ENCODE results near the gene MIPEP. TPM values are rescaled to one million over a fixed set of nuclear protein-coding genes. Genes with fewer than 3 reads are reported as not detected.

The MIPEP gene
- total RNA-seq, 1 experiment from 2014 or later, result 24.7 TPM

DNA sequence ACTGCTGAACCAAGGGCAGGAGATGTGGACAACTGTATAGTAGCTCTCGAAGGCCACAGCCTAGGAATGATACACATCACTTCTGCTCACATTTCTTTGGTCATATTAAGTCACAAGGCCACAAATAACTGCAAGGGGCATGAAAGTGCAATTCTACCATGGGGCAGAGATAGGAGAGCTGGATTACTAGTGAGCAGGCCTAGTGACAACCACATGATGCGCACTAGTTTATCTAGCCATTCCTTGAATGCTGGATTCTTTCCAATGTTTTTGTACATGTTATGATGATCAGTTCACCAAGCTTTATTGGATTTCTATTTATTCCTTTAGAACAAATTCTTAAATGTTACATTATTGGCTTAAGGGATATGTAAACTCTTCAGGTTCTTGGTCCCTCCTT, 100.7 kb downstream of the MIPEP start:
- Mint-ChIP-seq H3K27me3 (ENCODE audit: insufficient read depth, unreplicated experiment) (no peaks in the 10 kb centered on the region), H3K36me3 (ENCODE audit: insufficient read depth, unreplicated experiment) (no peaks in the 10 kb centered on the region), H3K4me1 (ENCODE audit: insufficient read depth, unreplicated experiment) (no peaks in the 10 kb centered on the region), H3K4me3 (ENCODE audit: unreplicated experiment) (no peak overlapping the region), H3K27ac (ENCODE audit: low read depth, unreplicated experiment) (no peak overlapping the region), H3K9me3 (ENCODE audit: unreplicated experiment) (no peaks in the 10 kb centered on the region)
- intact Hi-C loops (cut with micrococcal nuclease), result no loop called here
- no TSS peak for BruUV-seq (replicated peaks)
- no peak for DNase-seq (ENCODE audit: unreplicated experiment)
- ChIA-PET POLR2A (no interaction called here), CTCF (no interaction called here)
- no peak for TF ChIP-seq CTCF (IDR thresholded peaks at IDR 0.05; ENCODE audit: unreplicated experiment)

- H3K4me3 Mint-ChIP-seq (ENCODE audit: unreplicated experiment), result no peak overlapping the region
- no peaks in the 10 kb centered on the region for H3K36me3 Mint-ChIP-seq (ENCODE audit: insufficient read depth, unreplicated experiment)
- H3K27me3 Mint-ChIP-seq (ENCODE audit: insufficient read depth, unreplicated experiment), result no peaks in the 10 kb centered on the region
- DNase-seq (ENCODE audit: unreplicated experiment), result no peak
- no peak for TF ChIP-seq CTCF (IDR thresholded peaks at IDR 0.05; ENCODE audit: unreplicated experiment)
- no peaks in the 10 kb centered on the region for H3K4me1 Mint-ChIP-seq (ENCODE audit: insufficient read depth, unreplicated experiment)
- intact Hi-C loops (cut with micrococcal nuclease), result no loop called here
- BruUV-seq (replicated peaks), result no TSS peak
- ChIA-PET CTCF (no interaction called here), POLR2A (no interaction called here)
- H3K27ac Mint-ChIP-seq (ENCODE audit: low read depth, unreplicated experiment), result peak overlapping the region; percentile 35
- no peaks in the 10 kb centered on the region for H3K9me3 Mint-ChIP-seq (ENCODE audit: unreplicated experiment)
Measured at GRCh38 chr13:23787464-23787863, 101.7 kb downstream of the MIPEP start.

DNA sequence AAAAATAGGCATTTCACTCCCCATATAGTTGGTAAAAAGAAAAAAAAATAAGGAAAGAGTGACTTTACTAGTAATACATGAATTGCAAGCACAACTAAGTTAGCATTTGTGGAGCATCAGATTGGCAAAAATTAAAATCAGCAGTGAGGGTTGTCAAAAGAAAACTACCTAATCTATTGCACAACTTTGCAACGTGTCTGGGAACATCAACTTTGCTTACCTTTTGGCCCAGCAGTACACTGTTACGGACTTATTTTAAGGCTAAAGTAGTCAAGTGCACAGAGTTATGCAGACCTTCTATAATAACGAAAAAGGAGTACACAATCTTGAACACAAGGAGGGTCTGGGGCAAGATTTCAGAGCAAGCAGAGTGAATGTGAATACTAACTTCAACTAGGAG, 102.6 kb downstream of the MIPEP start:
- Mint-ChIP-seq H3K27ac (ENCODE audit: low read depth, unreplicated experiment) (no peak overlapping the region), H3K4me1 (ENCODE audit: insufficient read depth, unreplicated experiment) (no peaks in the 10 kb centered on the region), H3K36me3 (ENCODE audit: insufficient read depth, unreplicated experiment) (no peaks in the 10 kb centered on the region), H3K4me3 (ENCODE audit: unreplicated experiment) (no peak overlapping the region), H3K27me3 (ENCODE audit: insufficient read depth, unreplicated experiment) (no peaks in the 10 kb centered on the region), H3K9me3 (ENCODE audit: unreplicated experiment) (no peaks in the 10 kb centered on the region)
- no peak for TF ChIP-seq CTCF (IDR thresholded peaks at IDR 0.05; ENCODE audit: unreplicated experiment)
- ChIA-PET POLR2A (no interaction called here), CTCF (no interaction called here)
- intact Hi-C loops (cut with micrococcal nuclease), result no loop called here
- BruUV-seq (replicated peaks), result no TSS peak
- no peak for DNase-seq (ENCODE audit: unreplicated experiment)

GRCh38 chr13:23778879-23779278, 110.3 kb downstream of the MIPEP start:
- BruUV-seq (replicated peaks), result no TSS peak
- POLR2A ChIA-PET, result interaction anchor here (0.9 kb wide), 1 partner anchor 11 kb away, joined by 4 read pairs; no protein-coding TSS in a partner anchor

More at GRCh38 chr13:23778879-23779278, 110.3 kb downstream of the MIPEP start:
- no peak overlapping the region for H3K27ac Mint-ChIP-seq (ENCODE audit: low read depth, unreplicated experiment)
- no peaks in the 10 kb centered on the region for H3K27me3 Mint-ChIP-seq (ENCODE audit: insufficient read depth, unreplicated experiment)
- no peak overlapping the region for H3K4me3 Mint-ChIP-seq (ENCODE audit: unreplicated experiment)
- H3K9me3 Mint-ChIP-seq (ENCODE audit: unreplicated experiment), result no peaks in the 10 kb centered on the region
- CTCF ChIA-PET, result interaction anchor here (0.6 kb wide), 2 partner anchors 140 to 469 kb away, joined by 3 to 4 read pairs; no protein-coding TSS in a partner anchor
- peaks cover 7% of the 10 kb centered on the region for H3K36me3 Mint-ChIP-seq (ENCODE audit: insufficient read depth, unreplicated experiment)
- intact Hi-C loops (cut with micrococcal nuclease), result no loop called here
- DNase-seq (ENCODE audit: unreplicated experiment), result peak; percentile 38
- no peak for TF ChIP-seq CTCF (IDR thresholded peaks at IDR 0.05; ENCODE audit: unreplicated experiment)
- peaks cover 7% of the 10 kb centered on the region for H3K4me1 Mint-ChIP-seq (ENCODE audit: insufficient read depth, unreplicated experiment)
